OCI-LY7 (cell line): ENCODE measurements around the gene LRR1. TPM values are rescaled to one million over a fixed set of nuclear protein-coding genes. Genes with fewer than 3 reads are reported as not detected.
"Not testable (repeated sequence)": the region's sequence is repeated elsewhere in the genome, so short reads cannot be mapped to it uniquely, and the experiment has no call there.

Experiments
- BruUV-seq: library from RNA; stranded (reverse); fragments of 400-500 nt; replicated peaks from 2 replicates; lab custom pipeline; 2021; lab: Mats Ljungman, UMichigan
- CTCF ChIA-PET: fragments of 300-600 bp; sonication (Branson Sonifier 250); formaldehyde crosslinking; loops from one replicate; lab custom pipeline; 2022; ENCODE audit warnings: antibody characterized with exemption; ENCODE audit not compliant: unreplicated experiment; lab: Charles Lee
- POLR2A ChIA-PET: fragments of 300-600 bp; sonication (Branson Sonifier 250); formaldehyde crosslinking; loops from one replicate; lab custom pipeline; 2022; ENCODE audit warnings: antibody characterized with exemption; lab: Charles Lee
- DNase-seq: peaks from one replicate; pipeline ENCODE4 v3.0.0-alpha.2; 2015; ENCODE audit warnings: low spot score
- H2AFZ ChIP-seq: fragments of 200-600 bp; sonication (generic), shearing (Covaris generic); 2 replicates; pipeline ENCODE4 v1.6.1; 2014; ENCODE audit warnings: mild to moderate bottlenecking, antibody characterized with exemption, low read length, moderate library complexity
- H3K27ac ChIP-seq: fragments of 200-600 bp; sonication (generic); 2 replicates; pipeline ENCODE4 v1.5.1; 2014; ENCODE audit warnings: mixed run types, low read depth, mild to moderate bottlenecking, moderate library complexity, low read length, inconsistent platforms; ENCODE audit not compliant: poor library complexity, severe bottlenecking
- H3K36me3 ChIP-seq: fragments of 200-600 bp; sonication (generic); 2 replicates; pipeline ENCODE4 v1.6.1; 2014; ENCODE audit warnings: mild to moderate bottlenecking, antibody characterized with exemption, low read length, moderate library complexity, mixed read lengths; ENCODE audit not compliant: insufficient read depth
- H3K4me1 ChIP-seq: fragments of 200-600 bp; sonication (generic); 2 replicates; pipeline ENCODE4 v1.5.1; 2014; ENCODE audit warnings: mild to moderate bottlenecking, low read length; ENCODE audit not compliant: insufficient read depth, poor library complexity, severe bottlenecking
- H3K4me2 ChIP-seq: fragments of 200-600 bp; sonication (generic); 2 replicates; pipeline ENCODE4 v1.6.1; 2014; ENCODE audit warnings: mild to moderate bottlenecking, low read length
- H3K4me3 ChIP-seq: fragments of 200-600 bp; sonication (generic); 2 replicates; pipeline ENCODE4 v1.5.1; 2014; ENCODE audit warnings: mild to moderate bottlenecking, low read depth, low read length; ENCODE audit not compliant: poor library complexity, severe bottlenecking
- H3K79me2 ChIP-seq: fragments of 200-600 bp; sonication (generic); 2 replicates; pipeline ENCODE4 v1.6.1; 2016; ENCODE audit warnings: low read depth, mild to moderate bottlenecking, low read length, moderate library complexity, mixed read lengths; ENCODE audit not compliant: insufficient read depth
- H3K9me2 ChIP-seq: fragments of 200-600 bp; sonication (generic); 2 replicates; pipeline ENCODE4 v1.6.1; 2016; ENCODE audit warnings: mild to moderate bottlenecking, low read length, mixed read lengths; ENCODE audit not compliant: insufficient read depth
- H3K9me3 ChIP-seq: fragments of 200-600 bp; sonication (generic); 2 replicates; pipeline ENCODE4 v1.6.1; 2014; ENCODE audit warnings: mild to moderate bottlenecking, mixed run types, low read length, mixed read lengths
- H4K20me1 ChIP-seq: fragments of 200-600 bp; sonication (generic); 2 replicates; pipeline ENCODE4 v1.6.1; 2014; ENCODE audit warnings: mild to moderate bottlenecking, antibody characterized with exemption, low read length, moderate library complexity, mixed read lengths; ENCODE audit not compliant: insufficient read depth
- CTCF ChIP-seq: fragments of 200-600 bp; sonication (generic); conservative IDR thresholded peaks from 2 replicates; pipeline ENCODE4 v1.5.1; 2014; ENCODE audit warnings: mild to moderate bottlenecking, antibody characterized with exemption, low read length, moderate library complexity, mixed read lengths
- EZH2phosphoT487 ChIP-seq: fragments of 200-600 bp; sonication (generic); IDR thresholded peaks from 2 replicates; pipeline ENCODE4 v1.6.1; 2018; ENCODE audit warnings: low read depth, borderline replicate concordance, mild to moderate bottlenecking, mixed run types, antibody characterized with exemption, low read length, moderate library complexity, mixed read lengths
- intact Hi-C: fragments of 100-400 bp; cut with micrococcal nuclease; formaldehyde crosslinking; loops from one replicate; pipeline ENCODE4 v1.10.0; 2022; ENCODE audit not compliant: unreplicated experiment
- total RNA-seq, 2 experiments: library from RNA; depleted of rRNA in 1 of 2; stranded (reverse); fragments of >200 nt in 1 of 2; shearing (Covaris generic) in 1 of 2; gene quantifications; 2 replicates each; pipeline ENCODE4 v1.2.3, GENCODE V29; 2014 to 2022

The LRR1 gene
- total RNA-seq, 2 experiments from 2014 or later: 80.3 to 83.4 TPM

GRCh38 chr14:49582113-49582977, 16.4 kb upstream of the LRR1 start:
- DNase-seq: no peak
- Histone ChIP-seq H3K4me1 (peaks cover 40% of the 10 kb centered on the region), H3K9me3 (no peaks in the 10 kb centered on the region), H3K79me2 (peaks cover 60% of the 10 kb centered on the region), H3K4me2 (peak overlapping the region; percentile 76), H3K36me3 (peaks cover 80% of the 10 kb centered on the region), H3K27ac (peak overlapping the region; percentile 23), H3K9me2 (no peaks in the 10 kb centered on the region), H3K4me3 (no peak overlapping the region), H2AFZ (no peak overlapping the region), H4K20me1 (peaks cover 41% of the 10 kb centered on the region)
- no TSS peak for BruUV-seq
- CTCF ChIA-PET: no interaction called here
- intact Hi-C loops: no loop called here
- TF ChIP-seq CTCF (no peak), EZH2phosphoT487 (no peak)
- POLR2A ChIA-PET: no interaction called here

GRCh38 chr14:49583629-49584028, 15.1 kb upstream of the LRR1 start:
- POLR2A ChIA-PET: interaction anchor here (4.6 kb wide), 1 partner anchor 11 kb away, joined by 32 read pairs; no protein-coding TSS in a partner anchor
- intact Hi-C loops: no loop called here
- Histone ChIP-seq H3K9me2 (no peaks in the 10 kb centered on the region), H3K79me2 (peaks cover 60% of the 10 kb centered on the region), H3K4me3 (peak overlapping the region; percentile 96), H4K20me1 (peaks cover 41% of the 10 kb centered on the region), H3K27ac (peak overlapping the region; percentile 74), H3K36me3 (peaks cover 71% of the 10 kb centered on the region), H3K4me1 (peaks cover 45% of the 10 kb centered on the region), H3K4me2 (peak overlapping the region; percentile 76), H3K9me3 (no peaks in the 10 kb centered on the region), H2AFZ (no peak overlapping the region)
- CTCF ChIA-PET: no interaction called here
- no peak for DNase-seq
- TF ChIP-seq EZH2phosphoT487 (no peak), CTCF (no peak)
- no TSS peak for BruUV-seq

GRCh38 chr14:49584058-49584457, 14.7 kb upstream of the LRR1 start:
- H3K27ac ChIP-seq: peak overlapping the region; percentile 74
- no peak overlapping the region for H2AFZ ChIP-seq
- H3K4me2 ChIP-seq: peak overlapping the region; percentile 76
- no peaks in the 10 kb centered on the region for H3K9me2 ChIP-seq
- BruUV-seq: no TSS peak
- H4K20me1 ChIP-seq: peaks cover 41% of the 10 kb centered on the region
- H3K4me3 ChIP-seq: peak overlapping the region; percentile 96
- ChIA-PET POLR2A (interaction anchor here (2.8 to 4.6 kb wide), 2 partner anchors 10 to 36 kb away, joined by 12 to 32 read pairs; partner anchors contain the start of genes MGAT2 and RPL36AL), CTCF (no interaction called here)
- TF ChIP-seq CTCF (no peak), EZH2phosphoT487 (no peak)
- peaks cover 45% of the 10 kb centered on the region for H3K4me1 ChIP-seq
- peaks cover 66% of the 10 kb centered on the region for H3K36me3 ChIP-seq
- H3K79me2 ChIP-seq: peaks cover 56% of the 10 kb centered on the region
- DNase-seq: no peak
- no peaks in the 10 kb centered on the region for H3K9me3 ChIP-seq
- intact Hi-C loops: no loop called here

GRCh38 chr14:49584981-49585640, 13.6 kb upstream of the LRR1 start:
- POLR2A ChIA-PET: interaction anchor here (0.5 to 4.6 kb wide), 14 partner anchors 9 to 398 kb away, joined by 3 to 32 read pairs (median 4); partner anchors contain the start of genes MGAT2, NEMF and RPL36AL
- BruUV-seq, H3K9me3 ChIP-seq, H2AFZ ChIP-seq, H3K9me2 ChIP-seq, intact Hi-C loops, CTCF ChIA-PET: not testable (repeated sequence)
- Histone ChIP-seq H3K36me3 (peaks cover 56% of the 10 kb centered on the region), H4K20me1 (peaks cover 38% of the 10 kb centered on the region), H3K27ac (peak overlapping the region; percentile 74), H3K4me3 (peak overlapping the region; percentile 96), H3K79me2 (peaks cover 53% of the 10 kb centered on the region), H3K4me1 (peaks cover 45% of the 10 kb centered on the region), H3K4me2 (peak overlapping the region; percentile 76)
- peak; percentile 37 for DNase-seq
